Left lung (tissue), 10 donors: ENCODE measurements around the gene PTK7. TPM values are rescaled to one million over a fixed set of nuclear protein-coding genes. Genes with fewer than 3 reads are reported as not detected.
"Not testable (repeated sequence)": the region's sequence is repeated elsewhere in the genome, so short reads cannot be mapped to it uniquely, and the experiment has no call there.

ENCODE experiments used
- ATAC-seq: fragments of 200-7000 bp; cut with Tn5 transposase; one replicate; pipeline ENCODE4 v1.9.1; 2020; ENCODE audit warnings: moderate library complexity
- DNase-seq, 4 donors: peaks; one replicate each; pipeline ENCODE4 v3.0.0-alpha.2; 2013 to 2020
- H3K27ac ChIP-seq, 2 donors: fragments of 200-600 bp; sonication (generic) in 1 of 2; one replicate each; pipeline versions ENCODE4 v1.5.0 to v1.8.0; 2020 to 2021
- H3K27me3 ChIP-seq, 2 donors: fragments of 200-600 bp; sonication (generic) in 1 of 2; one replicate each; pipeline versions ENCODE4 v1.5.0 to v1.8.0; 2020 to 2021
- H3K36me3 ChIP-seq, 2 donors: fragments of 200-600 bp; sonication (generic) in 1 of 2; one replicate each; pipeline versions ENCODE4 v1.5.0 to v1.8.0; 2020 to 2021
- H3K4me1 ChIP-seq, 2 donors: fragments of 200-600 bp; one replicate each; pipeline ENCODE4 v1.8.0; 2021
- H3K4me3 ChIP-seq, 2 donors: fragments of 200-600 bp; sonication (generic) in 1 of 2; one replicate each; pipeline versions ENCODE4 v1.5.0 to v1.8.0; 2020 to 2021; ENCODE audit warnings: mild to moderate bottlenecking in 1 of 2
- H3K9me3 ChIP-seq, 2 donors: fragments of 200-600 bp; sonication (generic) in 1 of 2; one replicate each; pipeline versions ENCODE4 v1.5.0 to v1.8.0; 2020 to 2021
- intact Hi-C, 2 donors: fragments of 100-400 bp; cut with DNase I; formaldehyde crosslinking; loops; one replicate each; pipeline versions ENCODE4 v1.11.2 to v1.14.2; 2022
- polyA plus RNA-seq, 6 donors: library from polyadenylated mRNA; unstranded; fragments of 120-200 nt; gene quantifications; one replicate each; pipeline ENCODE4 v1.2.1, GENCODE V29; 2013; ENCODE audit not compliant: insufficient read length in 6 of 6
- total RNA-seq, 2 donors: library from RNA; stranded (reverse); fragmentation: NEBNext Ultra II Directional; extraction: Animal tissue kit (Norgen Biotek cat#: 25700); gene quantifications; one replicate each; pipeline ENCODE4 v1.2.1, GENCODE V29; 2021
- TF ChIP-seq, protein P1 (sequence below), 2 donors: fragments of 200-600 bp; sonication (generic) in 1 of 2; IDR thresholded peaks; one replicate each; pipeline versions ENCODE4 v1.5.0 to v1.8.0; 2021; ENCODE audit warnings: antibody characterized with exemption in 2 of 2
- donor health status: DM: no; HTN: yes; CAD: no.
- donor health status: DM: no; HTN: no; CAD: no.

The PTK7 gene
- total and polyA plus RNA-seq, 8 donors, result 89.2 to 312 (median 284) TPM

DNA sequence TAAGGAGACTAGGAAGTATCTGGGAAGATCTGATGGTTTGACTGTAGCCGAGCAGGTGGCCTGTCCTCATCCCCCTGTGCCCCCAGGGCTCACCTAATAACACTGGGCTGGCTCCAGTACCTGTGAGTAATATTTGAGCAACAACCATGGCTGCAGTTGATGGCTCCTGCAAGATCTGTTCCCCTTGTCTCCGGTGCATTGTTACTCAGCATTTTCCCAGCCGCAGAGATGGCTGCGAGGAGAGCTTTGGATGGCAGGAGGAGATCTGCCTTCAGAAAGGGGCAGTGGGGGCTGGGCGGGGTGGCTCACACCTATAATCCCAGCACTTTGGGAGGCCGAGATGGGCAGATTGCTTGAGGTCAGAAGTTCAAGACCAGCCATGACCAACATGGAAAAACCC is 39.3 kb downstream of the PTK7 start:
- intact Hi-C loops, result no loop called here
- H3K4me1 ChIP-seq, result peaks cover 17 to 37% of the 10 kb centered on the region in 2 donors
- TF ChIP-seq, protein P1, sequence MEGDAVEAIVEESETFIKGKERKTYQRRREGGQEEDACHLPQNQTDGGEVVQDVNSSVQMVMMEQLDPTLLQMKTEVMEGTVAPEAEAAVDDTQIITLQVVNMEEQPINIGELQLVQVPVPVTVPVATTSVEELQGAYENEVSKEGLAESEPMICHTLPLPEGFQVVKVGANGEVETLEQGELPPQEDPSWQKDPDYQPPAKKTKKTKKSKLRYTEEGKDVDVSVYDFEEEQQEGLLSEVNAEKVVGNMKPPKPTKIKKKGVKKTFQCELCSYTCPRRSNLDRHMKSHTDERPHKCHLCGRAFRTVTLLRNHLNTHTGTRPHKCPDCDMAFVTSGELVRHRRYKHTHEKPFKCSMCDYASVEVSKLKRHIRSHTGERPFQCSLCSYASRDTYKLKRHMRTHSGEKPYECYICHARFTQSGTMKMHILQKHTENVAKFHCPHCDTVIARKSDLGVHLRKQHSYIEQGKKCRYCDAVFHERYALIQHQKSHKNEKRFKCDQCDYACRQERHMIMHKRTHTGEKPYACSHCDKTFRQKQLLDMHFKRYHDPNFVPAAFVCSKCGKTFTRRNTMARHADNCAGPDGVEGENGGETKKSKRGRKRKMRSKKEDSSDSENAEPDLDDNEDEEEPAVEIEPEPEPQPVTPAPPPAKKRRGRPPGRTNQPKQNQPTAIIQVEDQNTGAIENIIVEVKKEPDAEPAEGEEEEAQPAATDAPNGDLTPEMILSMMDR (IDR thresholded peaks at IDR 0.05), result no peak

DNA sequence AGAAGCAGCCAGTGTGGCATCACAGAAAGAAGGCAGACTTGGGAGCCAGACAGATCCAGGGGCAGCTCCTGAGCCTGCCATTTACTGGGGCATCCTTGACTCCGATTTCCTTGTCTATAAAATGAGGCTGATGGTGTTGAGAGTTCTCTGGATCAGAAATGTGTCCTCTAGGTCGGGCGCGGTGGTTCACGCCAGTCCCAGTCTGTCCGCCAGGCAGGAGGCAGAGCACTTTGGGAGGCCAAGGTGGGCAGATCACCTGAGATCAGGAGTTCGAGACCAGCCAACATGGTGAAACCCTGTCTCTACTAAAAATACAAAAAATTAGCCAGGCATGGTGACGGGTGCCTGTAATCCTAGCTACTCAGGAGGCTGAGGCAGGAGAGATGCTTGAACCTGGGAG is 41.4 kb downstream of the PTK7 start:
- H3K27me3 ChIP-seq, ATAC-seq, intact Hi-C loops, H3K9me3 ChIP-seq, H3K36me3 ChIP-seq, H3K4me3 ChIP-seq, H3K27ac ChIP-seq, DNase-seq: not testable (repeated sequence)
- peaks cover 20 to 42% of the 10 kb centered on the region in 2 donors for H3K4me1 ChIP-seq

More for the DNA sequence above, 39.3 kb downstream of the PTK7 start:
- ATAC-seq, result no peak
- H3K27ac ChIP-seq, result peak overlapping the region in 1 of 2 donors; percentile 89
- no peak overlapping the region for H3K4me3 ChIP-seq
- H3K27me3 ChIP-seq, result no peaks in the 10 kb centered on the region
- no peak for DNase-seq
- no peaks in the 10 kb centered on the region for H3K9me3 ChIP-seq
- no peaks in the 10 kb centered on the region for H3K36me3 ChIP-seq

DNA sequence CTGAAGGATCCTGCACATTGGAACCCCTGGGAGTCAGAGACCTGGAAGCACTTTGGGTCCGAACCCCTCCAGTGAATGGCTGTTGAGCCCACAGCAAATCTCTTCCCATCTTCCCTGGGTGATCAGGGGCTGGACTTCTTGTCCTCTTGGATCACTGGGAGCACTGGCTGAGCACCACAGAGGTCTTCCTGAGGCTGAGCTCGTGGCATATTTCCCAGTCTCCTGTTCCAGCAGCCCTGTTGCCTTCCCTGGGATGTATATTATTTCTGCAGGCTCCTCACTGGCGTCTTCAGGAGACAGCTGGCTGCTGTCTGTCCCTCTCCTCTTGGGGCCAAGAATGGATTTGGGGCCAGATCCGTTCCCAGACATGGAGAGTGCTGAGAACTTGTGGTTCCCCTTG is 43.4 kb downstream of the PTK7 start:
- peaks cover 27 to 42% of the 10 kb centered on the region in 2 donors for H3K4me1 ChIP-seq
- H3K4me3 ChIP-seq, result no peak overlapping the region
- ATAC-seq (no peak), DNase-seq (peak in 1 of 4 donors; percentile 52)
- H3K27ac ChIP-seq, result peak overlapping the region in 1 of 2 donors; percentile 2
- H3K9me3 ChIP-seq, result no peaks in the 10 kb centered on the region
- no peaks in the 10 kb centered on the region for H3K27me3 ChIP-seq
- intact Hi-C loops, result no loop called here
- TF ChIP-seq, protein P1 (IDR thresholded peaks at IDR 0.05), result no peak
- H3K36me3 ChIP-seq, result no peaks in the 10 kb centered on the region

DNA sequence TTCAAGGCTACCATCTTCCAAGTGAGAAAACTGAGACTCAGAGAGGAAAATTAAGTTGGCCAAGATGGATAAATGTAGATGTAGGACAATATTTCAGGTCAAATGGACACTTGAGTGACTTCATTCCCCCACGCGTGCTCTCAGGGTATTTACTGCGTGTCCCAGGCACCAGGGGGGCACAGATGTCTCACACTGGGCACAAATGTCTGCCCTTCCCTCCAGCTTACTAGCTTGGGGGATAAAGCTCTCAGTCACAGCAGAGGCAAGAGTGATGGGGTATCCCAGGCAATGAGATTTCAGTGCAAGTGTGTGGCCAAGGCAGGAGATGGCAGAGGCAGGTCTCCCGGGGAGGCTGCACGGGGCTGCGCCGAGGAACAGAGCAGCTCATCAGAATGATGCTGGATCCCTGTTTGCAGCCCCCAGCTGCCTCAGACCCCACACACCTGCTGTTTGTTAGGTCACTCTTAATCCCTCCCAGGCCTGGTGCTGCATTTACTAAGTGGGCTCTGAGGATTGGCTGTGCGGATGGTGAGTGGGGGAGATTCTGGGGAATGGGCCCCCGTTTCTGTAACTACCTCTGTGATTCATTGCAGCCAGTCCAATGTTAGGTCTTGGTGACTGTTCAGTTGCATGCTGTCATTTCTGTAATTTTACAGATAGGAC is 44.1 kb downstream of the PTK7 start:
- intact Hi-C loops, result loop anchor here in 1 of 2 donors (10.0 kb wide), 1 partner anchor 45 kb away; the partner anchor contains the start of gene PTK7
- TF ChIP-seq, protein P1 (IDR thresholded peaks at IDR 0.05), result no peak
- H3K27me3 ChIP-seq, result no peaks in the 10 kb centered on the region
- peak overlapping the region in 1 of 2 donors; percentile 61 for H3K27ac ChIP-seq
- H3K9me3 ChIP-seq, result no peaks in the 10 kb centered on the region
- DNase-seq (no peak), ATAC-seq (no peak)
- no peak overlapping the region for H3K4me3 ChIP-seq
- H3K36me3 ChIP-seq, result no peaks in the 10 kb centered on the region
- peaks cover 21 to 35% of the 10 kb centered on the region in 2 donors for H3K4me1 ChIP-seq

DNA sequence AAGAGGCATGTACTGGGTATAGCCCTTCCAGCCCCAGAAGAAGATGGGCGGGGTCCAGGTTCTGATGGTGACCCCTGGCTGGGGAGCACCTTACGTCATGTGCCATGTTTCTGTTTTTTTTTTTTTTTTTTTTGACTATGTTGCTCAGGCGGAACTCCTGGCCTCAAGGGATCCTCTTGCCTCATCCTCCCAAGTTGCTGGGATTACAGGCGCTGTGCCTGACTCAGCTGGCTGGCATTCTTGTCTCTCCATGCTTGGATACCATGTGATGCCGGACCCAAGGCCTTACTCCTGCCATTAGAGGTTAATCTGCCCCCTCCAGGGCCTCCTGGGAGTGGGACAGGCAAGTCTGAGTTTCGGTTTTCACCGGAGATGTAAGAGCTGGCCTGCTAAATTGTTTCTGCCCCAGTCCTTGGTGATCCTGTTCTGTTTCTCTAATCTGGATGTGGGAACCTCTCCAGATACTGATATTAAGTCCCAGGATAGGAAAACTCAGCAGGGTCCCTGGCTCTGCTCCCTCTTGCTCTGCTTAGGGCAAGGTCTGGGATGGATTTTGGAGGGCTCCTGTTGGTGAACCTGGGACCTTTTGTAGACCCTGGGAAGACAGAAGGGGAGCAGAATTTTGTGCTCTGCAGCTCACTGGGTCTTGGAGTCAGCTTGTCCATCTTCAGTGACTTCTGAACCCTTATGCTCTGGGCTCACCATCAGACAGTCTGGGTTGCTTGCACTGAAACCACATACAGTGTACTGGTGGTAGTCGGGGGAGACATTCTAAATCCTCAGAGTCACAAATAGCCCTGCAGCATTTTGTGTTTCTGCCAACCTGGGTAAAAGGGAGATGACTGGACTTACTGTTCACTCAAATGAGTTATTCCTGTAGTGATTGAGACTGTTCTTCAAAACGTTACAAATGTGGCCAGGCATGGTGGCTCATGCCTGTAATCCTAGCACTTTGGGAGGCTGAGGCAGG is 45.1 kb downstream of the PTK7 start:
- intact Hi-C loops, result loop anchor here in 1 of 2 donors (10.0 kb wide), 1 partner anchor 46 kb away; the partner anchor contains the start of gene PTK7
- peak; percentile 41 for ATAC-seq
- Histone ChIP-seq H3K36me3 (no peaks in the 10 kb centered on the region), H3K27ac (peak overlapping the region; percentile 58 to 61), H3K27me3 (no peaks in the 10 kb centered on the region), H3K9me3 (no peaks in the 10 kb centered on the region), H3K4me3 (no peak overlapping the region), H3K4me1 (peaks cover 14 to 30% of the 10 kb centered on the region in 2 donors)
- TF ChIP-seq, protein P1 (IDR thresholded peaks at IDR 0.05), result no peak
- DNase-seq, result peak in 2 of 4 donors; percentile 44 to 59
